Esophagus squamous epithelium (tissue), 5 donors: ENCODE results near the gene ZNF787. TPM values are rescaled to one million over a fixed set of nuclear protein-coding genes. Genes with fewer than 3 reads are reported as not detected.

Experiments
- DNase-seq: peaks from one replicate; lab custom pipeline; 2025; lab: John Stamatoyannopoulos, UW
- H3K27ac ChIP-seq, 4 donors: fragments of 200-600 bp; sonication (generic); one replicate each; pipeline ENCODE4 v1.5.1; 2016 to 2019; ENCODE audit warnings: mild to moderate bottlenecking in 1 of 4
- H3K27me3 ChIP-seq, 4 donors: fragments of 200-600 bp; sonication (generic); 1 replicate in 3 of 4; 2 replicates in 1 of 4; pipeline versions ENCODE4 v1.5.1 to v1.6.0; 2017 to 2021; ENCODE audit warnings: antibody characterized with exemption in 1 of 4
- H3K36me3 ChIP-seq, 3 donors: fragments of 200-600 bp; sonication (generic); one replicate each; pipeline ENCODE4 v1.5.1; 2016 to 2019
- H3K4me1 ChIP-seq, 3 donors: fragments of 200-600 bp; sonication (generic); one replicate each; pipeline ENCODE4 v1.5.1; 2017 to 2019
- H3K4me3 ChIP-seq, 4 donors: fragments of 200-600 bp; sonication (generic); 1 replicate in 3 of 4; 2 replicates in 1 of 4; pipeline ENCODE4 v1.5.1; 2016 to 2019; ENCODE audit warnings: mild to moderate bottlenecking in 2 of 4, moderate library complexity in 1 of 4
- H3K9me3 ChIP-seq, 3 donors: fragments of 200-600 bp; sonication (generic); one replicate each; pipeline ENCODE4 v1.5.1; 2016 to 2019
- POLR2A ChIP-seq, 4 donors: fragments of 450-650 bp; IDR thresholded peaks; one replicate each; pipeline ENCODE4 v1.6.1; 2017; ENCODE audit warnings: antibody characterized with exemption in 4 of 4, mild to moderate bottlenecking in 4 of 4, moderate library complexity in 3 of 4
- WGBS, 2 donors: methylation state at CpG; one replicate each; pipeline ENCODE4 v1.1.5; 2018; 5-methylcytosine and 5-hydroxymethylcytosine counted together
- intact Hi-C: fragments of 100-400 bp; cut with DNase I; formaldehyde crosslinking; loops from one replicate; pipeline ENCODE4 v1.15.0; 2022
- total RNA-seq, 4 donors: library from RNA; depleted of rRNA; stranded (reverse); fragments of >200 nt; gene quantifications; one replicate each; pipeline ENCODE4 v1.1.0, GENCODE V29; 2016
- TF ChIP-seq, protein P1 (sequence below), 6 experiments: fragments of 450-650 bp in 4 of 6; fragments of 200-600 bp in 2 of 6; sonication (generic) in 2 of 6; IDR thresholded peaks; one replicate each; pipeline ENCODE4 v1.5.1; 2016 to 2019; ENCODE audit warnings: antibody characterized with exemption in 6 of 6, mild to moderate bottlenecking in 4 of 6, moderate library complexity in 4 of 6
- donor health status: DM: yes; HTN: yes; CAD: no.

Gene ZNF787
- total RNA-seq: 10 to 100 TPM in 3 of 4 donors, 1 to 10 TPM in 1; 9.9 to 21.3 (median 13.1) TPM

DNA sequence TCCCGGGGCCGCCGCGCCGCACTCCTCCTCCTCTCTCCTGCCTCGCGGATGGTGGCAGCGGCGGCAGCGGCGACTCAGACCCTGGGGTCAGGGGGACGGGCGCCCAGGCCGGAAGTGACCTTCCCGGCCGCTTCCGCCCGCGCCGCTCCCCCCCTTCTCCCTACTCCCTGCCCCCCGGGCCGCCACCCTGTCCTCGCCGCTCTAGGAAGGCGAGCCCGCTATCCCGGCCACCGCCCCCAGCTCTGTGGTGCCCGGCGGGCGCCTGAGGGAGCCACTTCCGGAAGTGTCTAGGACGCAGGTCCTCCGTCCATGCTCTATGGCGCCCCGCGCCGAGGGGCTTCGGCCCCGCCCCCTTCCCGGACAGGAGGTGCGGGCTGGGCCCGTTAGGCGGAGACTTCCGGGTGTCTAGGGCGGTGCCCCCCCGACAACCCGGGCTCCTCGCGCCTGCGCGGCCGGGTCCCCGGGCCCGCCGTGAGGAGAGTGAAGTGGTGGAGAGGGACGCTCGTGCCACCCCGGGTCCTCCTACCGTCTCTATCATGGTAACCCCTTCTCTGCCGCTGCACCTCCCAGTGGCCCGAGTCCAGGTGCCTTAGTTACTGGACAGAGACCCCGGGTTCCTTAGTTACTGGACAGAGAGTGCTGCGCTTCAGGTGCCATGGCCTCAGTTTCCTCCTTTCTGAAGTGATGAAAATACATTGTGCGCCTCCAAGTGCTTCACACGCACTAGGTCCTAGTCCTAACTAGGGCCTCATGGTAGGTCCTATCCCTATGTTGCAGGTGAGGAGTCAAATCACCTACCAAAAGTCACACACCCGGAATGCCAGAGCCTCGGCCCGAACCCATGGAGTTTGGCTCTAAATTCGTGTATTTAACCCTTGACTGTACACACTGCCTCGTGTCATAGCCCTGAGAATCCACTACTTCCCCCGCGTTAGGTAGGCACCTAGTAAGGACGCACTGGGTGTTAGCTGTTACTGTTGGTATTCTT is at the start of gene ZNF787:
Gene ZNF787, minus strand, starts transcription at position 116 of the 988 bp plus-strand sequence. CDS start 18,078 bp downstream, outside the sequence.
- TF ChIP-seq POLR2A (IDR thresholded peaks at IDR 0.05): peak in 2 of 4 donors; percentile 26 to 60
- TF ChIP-seq, protein P1, sequence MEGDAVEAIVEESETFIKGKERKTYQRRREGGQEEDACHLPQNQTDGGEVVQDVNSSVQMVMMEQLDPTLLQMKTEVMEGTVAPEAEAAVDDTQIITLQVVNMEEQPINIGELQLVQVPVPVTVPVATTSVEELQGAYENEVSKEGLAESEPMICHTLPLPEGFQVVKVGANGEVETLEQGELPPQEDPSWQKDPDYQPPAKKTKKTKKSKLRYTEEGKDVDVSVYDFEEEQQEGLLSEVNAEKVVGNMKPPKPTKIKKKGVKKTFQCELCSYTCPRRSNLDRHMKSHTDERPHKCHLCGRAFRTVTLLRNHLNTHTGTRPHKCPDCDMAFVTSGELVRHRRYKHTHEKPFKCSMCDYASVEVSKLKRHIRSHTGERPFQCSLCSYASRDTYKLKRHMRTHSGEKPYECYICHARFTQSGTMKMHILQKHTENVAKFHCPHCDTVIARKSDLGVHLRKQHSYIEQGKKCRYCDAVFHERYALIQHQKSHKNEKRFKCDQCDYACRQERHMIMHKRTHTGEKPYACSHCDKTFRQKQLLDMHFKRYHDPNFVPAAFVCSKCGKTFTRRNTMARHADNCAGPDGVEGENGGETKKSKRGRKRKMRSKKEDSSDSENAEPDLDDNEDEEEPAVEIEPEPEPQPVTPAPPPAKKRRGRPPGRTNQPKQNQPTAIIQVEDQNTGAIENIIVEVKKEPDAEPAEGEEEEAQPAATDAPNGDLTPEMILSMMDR (IDR thresholded peaks at IDR 0.05): peak in 1 of 6 experiments; percentile 42
- peaks cover 27 to 55% (median 42%) of the 10 kb centered on the region in 3 donors for H3K4me1 ChIP-seq
- intact Hi-C loops: no loop called here

DNA sequence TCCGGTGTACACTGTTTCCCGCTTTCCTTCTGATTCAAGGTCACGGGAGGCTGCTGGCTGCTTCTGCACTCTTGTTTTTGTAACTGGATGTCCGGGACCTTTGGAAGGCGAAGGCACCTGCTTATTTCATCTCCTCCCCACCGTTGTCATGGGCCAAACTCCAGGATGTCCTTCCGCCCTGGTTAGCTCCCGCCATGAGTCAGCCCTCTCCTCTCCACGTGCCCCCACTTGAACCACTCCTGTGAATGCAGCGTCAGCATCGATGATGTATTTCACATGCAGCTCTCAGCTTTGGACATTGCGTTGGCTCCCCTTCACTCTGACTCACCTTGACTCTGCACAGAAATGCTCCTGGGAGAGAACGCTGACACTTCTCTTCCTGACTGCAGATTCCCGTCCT is 49.2 kb upstream of the ZNF787 start:
- 40% methylated on average over 13 to 14 of the region's 14 CpGs for WGBS, 2 donors
- intact Hi-C loops: loop anchor here (5.0 kb wide), 1 partner anchor 93 kb away; no protein-coding TSS in a partner anchor
- H3K27ac ChIP-seq: no peak overlapping the region

More for the DNA sequence above, at the start of gene ZNF787:
- DNase-seq: peak; percentile 90
- peak within 1 kb of the TSS; percentile 93 to 99 (median 98) for H3K27ac ChIP-seq
- H3K9me3 ChIP-seq: no peaks in the 10 kb centered on the region
- peak within 1 kb of the TSS; percentile 73 to 97 (median 88) for H3K4me3 ChIP-seq
- no peaks in the 10 kb centered on the region for H3K27me3 ChIP-seq
- no peaks in the 10 kb centered on the region for H3K36me3 ChIP-seq
- WGBS, 2 donors: 13 to 23% methylated on average over 14 to 15 of the region's 74 CpGs

DNA sequence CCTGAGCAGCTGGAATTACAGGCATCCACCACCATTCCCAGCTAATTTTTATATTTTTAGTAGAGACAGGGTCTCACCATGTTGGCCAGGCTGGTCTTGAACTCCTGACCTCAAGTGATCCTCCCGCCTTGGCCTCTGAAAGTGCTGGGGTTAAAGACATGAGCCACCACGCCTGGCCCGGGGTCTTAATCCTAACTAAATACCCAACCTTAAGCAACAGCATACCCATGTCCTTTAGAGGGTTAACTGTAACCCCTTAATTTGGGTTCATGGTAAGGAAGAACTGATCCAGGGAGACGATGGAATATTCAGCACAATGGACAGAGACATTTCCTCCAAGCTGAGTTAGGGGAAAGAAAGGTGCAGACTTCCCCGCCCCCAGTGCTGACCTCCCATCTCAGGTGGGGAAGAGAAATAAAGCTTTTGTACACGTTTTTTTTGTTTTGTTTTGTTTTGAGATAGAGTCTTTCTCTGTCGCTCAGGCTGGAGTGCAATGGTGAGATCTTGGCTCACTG is 46.0 kb upstream of the ZNF787 start:
- no peak overlapping the region for H3K4me3 ChIP-seq
- no peak overlapping the region for H3K27ac ChIP-seq
- no peaks in the 10 kb centered on the region for H3K9me3 ChIP-seq
- no peak for DNase-seq
- WGBS, 2 donors: 39 to 49% methylated on average over 7 of the region's 7 CpGs
- intact Hi-C loops: no loop called here
- H3K4me1 ChIP-seq: peaks cover 0 to 19% (median 0%) of the 10 kb centered on the region in 3 donors
- TF ChIP-seq, protein P1 (IDR thresholded peaks at IDR 0.05): no peak
- no peak for TF ChIP-seq POLR2A (IDR thresholded peaks at IDR 0.05)
- H3K27me3 ChIP-seq: no peaks in the 10 kb centered on the region
- no peaks in the 10 kb centered on the region for H3K36me3 ChIP-seq

More for the DNA sequence above, 49.2 kb upstream of the ZNF787 start:
- no peak overlapping the region for H3K4me3 ChIP-seq
- TF ChIP-seq POLR2A (IDR thresholded peaks at IDR 0.05): no peak
- TF ChIP-seq, protein P1 (IDR thresholded peaks at IDR 0.05): no peak
- no peaks in the 10 kb centered on the region for H3K36me3 ChIP-seq
- no peak for DNase-seq
- no peaks in the 10 kb centered on the region for H3K9me3 ChIP-seq
- H3K27me3 ChIP-seq: peaks cover 0 to 24% (median 0%) of the 10 kb centered on the region in 4 donors
- H3K4me1 ChIP-seq: peaks cover 0 to 19% (median 0%) of the 10 kb centered on the region in 3 donors

DNA sequence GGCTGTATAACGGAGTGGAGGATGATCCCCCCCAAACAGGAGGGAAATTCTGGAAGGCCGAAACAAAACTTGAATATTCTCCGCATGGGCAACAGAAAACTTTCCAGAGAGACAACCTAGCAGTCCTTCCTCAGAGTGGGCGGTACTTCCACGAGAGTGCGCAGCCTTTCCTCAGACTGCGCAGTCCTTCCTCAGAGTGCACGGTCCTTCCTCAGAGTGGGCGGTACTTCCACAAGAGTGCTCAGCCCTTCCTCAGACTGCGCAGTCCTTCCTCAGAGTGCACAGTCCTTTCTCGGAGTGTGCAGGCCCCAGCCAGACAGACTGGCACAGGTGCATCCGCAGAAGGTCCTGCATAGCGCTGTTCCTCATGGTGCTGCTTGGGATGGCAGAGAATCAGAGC is 42.0 kb upstream of the ZNF787 start:
- Histone ChIP-seq H3K4me3 (no peak overlapping the region), H3K27me3 (no peaks in the 10 kb centered on the region), H3K36me3 (peaks cover 5 to 34% (median 15%) of the 10 kb centered on the region in 3 donors), H3K27ac (no peak overlapping the region), H3K9me3 (no peaks in the 10 kb centered on the region), H3K4me1 (no peaks in the 10 kb centered on the region)
- no peak for TF ChIP-seq POLR2A (IDR thresholded peaks at IDR 0.05)
- TF ChIP-seq, protein P1 (IDR thresholded peaks at IDR 0.05): no peak
- DNase-seq: no peak
- 90% methylated on average over 8 to 13 of the region's 13 CpGs for WGBS, 2 donors
- intact Hi-C loops: no loop called here
